Measurements from ENCODE around the gene PACRG.

PACRG gene

DNA sequence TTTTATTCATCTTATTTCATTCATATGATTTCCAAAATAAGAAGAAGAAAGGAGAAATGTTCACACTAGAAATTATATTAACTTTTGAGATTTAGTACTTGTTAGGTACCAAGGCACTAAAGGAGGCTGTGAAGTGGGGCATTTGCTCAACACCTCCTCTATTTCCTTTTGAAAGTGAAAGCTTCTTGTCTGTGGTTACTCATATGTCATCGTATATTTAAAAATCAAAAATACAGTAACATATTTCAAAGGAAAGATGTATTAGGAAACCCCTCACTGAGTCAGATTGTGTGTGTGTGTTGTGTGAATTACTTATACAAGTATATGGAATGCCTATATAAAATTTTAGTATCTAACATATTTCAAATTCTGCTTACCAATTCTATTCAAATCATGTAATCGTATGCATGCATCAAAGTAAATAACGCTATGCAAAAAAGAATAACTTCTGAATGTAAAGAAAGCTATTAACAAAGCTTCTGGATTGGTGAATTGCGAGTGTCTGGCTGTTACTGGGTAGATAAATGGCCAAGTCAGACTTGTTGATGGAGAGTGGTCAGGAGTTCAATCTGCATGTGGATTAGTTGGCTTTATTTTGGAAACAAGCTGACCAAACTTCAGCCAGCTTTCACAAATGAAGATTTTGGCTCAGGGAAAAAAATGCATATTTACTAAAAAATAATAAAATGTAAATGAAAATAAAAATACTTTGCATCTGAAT lies 70.9 kb downstream of the PACRG start:
- DNase-seq = no peak

GRCh38 chr6:162814426-162814973 lies 86.7 kb downstream of the PACRG start:
- DNase-seq = no peak

GRCh38 chr6:162817196-162817595 lies 89.4 kb downstream of the PACRG start:
- no peak for DNase-seq

- no peak for DNase-seq
Observed at GRCh38 chr6:162819284-162819683, 91.5 kb downstream of the PACRG start.

GRCh38 chr6:162821102-162821501 lies 93.3 kb downstream of the PACRG start:
- DNase-seq = no peak

GRCh38 chr6:162825597-162825996 lies 97.8 kb downstream of the PACRG start:
- DNase-seq = no peak

GRCh38 chr6:162829013-162829742 lies 101.4 kb downstream of the PACRG start:
- no peak for DNase-seq

DNA sequence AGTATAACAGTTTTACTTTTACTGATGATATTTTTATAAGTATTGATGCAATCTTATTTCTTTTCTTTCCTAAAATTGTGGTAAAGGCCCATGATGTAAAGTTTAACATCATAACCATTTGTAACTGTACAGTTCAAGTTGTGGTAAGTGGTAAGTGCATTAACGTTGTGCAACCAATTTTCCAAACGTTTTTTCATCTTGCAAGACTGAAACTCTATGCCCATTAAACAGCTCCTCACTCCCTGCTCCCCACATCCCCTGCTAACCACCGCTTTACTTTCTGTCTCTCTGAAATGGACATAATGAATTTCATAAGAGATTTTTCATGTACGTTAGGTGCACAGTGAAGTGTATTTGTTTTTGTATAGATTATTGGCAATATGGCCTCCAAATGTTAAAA lies 106.0 kb downstream of the PACRG start:
- no peak for DNase-seq

DNA sequence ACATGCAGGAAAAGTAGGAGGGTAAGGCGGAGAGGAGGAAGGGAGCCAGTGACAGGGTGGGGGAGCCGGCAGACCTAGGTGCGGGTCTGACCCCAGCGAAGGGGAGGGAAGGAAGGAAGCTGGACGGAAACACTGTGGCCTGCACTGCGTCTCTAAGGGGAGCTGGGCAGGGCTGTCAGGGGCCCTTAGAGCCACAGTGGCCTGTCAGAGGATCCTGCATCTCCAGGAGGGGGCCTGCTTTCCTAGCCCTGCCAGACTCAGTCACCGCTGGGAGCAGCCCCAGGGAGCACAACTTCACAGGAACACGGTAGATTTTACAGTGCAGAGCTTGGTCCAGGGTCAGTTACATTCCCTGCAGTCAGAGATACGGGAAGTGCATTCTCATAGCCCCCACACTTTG lies 118.2 kb downstream of the PACRG start:
- no peak for DNase-seq

GRCh38 chr6:162846723-162847122 lies 118.9 kb downstream of the PACRG start:
- DNase-seq = no peak

- DNase-seq = no peak
Observed at GRCh38 chr6:162849269-162849668, 121.5 kb downstream of the PACRG start.

DNA sequence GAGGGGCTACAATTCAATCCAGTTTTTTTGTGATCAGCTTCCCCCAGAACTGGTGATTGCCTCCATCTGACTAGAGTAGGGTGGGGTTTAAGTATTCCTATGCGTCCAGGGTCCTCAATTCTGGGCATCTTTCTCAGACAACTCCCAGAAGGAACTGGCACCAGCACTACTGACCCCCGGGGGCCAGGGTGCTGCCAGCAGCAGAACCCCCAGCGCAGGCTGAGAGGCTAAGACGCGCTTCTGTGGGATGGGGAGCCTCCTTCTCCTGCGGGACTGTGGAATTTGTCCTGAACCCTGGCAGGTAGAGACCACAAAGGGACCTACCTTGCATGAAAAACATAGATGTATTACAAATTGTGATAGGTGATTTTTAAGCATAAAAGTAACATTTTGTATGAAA lies 124.4 kb downstream of the PACRG start:
- no peak for DNase-seq

- no peak for DNase-seq
Observed at GRCh38 chr6:162852840-162853577, 125.2 kb downstream of the PACRG start.

DNA sequence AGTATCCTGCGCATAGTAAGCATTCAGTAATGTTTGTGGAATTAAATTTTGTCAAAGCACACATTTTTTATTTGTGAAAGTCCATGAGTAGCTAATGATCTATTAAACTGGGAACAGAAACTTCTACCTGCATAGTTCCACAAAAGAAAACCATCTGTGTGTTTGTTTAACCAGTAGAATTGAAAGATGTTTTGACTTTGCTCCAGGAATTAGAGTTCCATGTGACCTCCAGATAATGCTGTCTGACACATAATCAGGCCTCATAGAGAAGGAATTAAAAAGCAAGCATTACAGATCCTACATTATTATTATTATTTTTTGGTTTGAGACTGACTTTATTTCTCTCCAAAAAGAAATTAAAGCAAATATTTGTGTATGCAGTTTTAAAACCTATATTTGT lies 126.5 kb downstream of the PACRG start:
- DNase-seq = no peak

DNA sequence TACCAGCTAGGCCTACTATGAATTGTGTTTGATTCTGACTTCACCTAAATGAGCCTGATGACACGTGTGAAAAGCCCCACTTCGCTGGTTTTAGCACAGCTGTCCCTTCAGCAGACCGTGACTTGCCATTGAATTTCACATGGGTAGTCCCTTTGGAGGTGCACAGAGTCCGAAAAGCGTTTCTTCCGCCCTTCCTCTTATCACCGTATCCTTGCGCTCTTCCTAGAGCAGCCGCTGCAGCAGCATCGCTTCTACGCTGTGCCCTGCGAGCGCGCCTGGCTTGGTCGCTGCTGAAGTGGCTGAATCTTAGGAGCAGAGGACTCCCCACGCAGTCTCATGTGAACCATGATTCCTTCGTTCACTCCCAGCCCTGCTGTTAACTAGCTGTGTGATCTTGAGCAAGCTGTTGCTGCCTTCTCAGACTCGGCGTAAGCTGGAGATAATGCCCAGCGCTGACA lies 127.0 kb downstream of the PACRG start:
- no peak for DNase-seq

DNA sequence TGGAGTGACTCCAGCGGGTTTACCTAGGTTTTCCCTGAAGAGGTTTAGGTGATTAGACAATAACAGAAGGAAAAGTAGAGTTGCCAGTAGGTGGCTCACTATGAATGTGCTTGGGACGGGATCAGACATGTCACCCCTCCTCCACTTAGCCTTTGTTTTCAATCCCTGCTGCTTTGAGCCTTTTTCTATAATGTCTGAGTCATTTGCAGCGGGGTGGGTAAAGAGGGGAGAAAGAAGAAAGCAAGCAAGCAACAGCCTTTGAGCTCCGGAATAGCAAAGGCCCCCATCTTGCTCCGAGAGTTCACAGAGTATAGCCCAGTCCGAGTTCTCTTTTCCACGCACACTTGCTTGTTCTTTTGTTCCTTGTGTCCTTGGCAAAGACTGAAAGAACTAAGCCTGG lies 129.1 kb downstream of the PACRG start:
- DNase-seq = no peak

- DNase-seq = no peak
Observed at GRCh38 chr6:162857326-162857725, 129.6 kb downstream of the PACRG start.

GRCh38 chr6:162862462-162862861 lies 134.7 kb downstream of the PACRG start:
- DNase-seq = no peak

- DNase-seq = no peak
Observed at GRCh38 chr6:162862941-162863340, 135.2 kb downstream of the PACRG start.

GRCh38 chr6:162863821-162864220 lies 136.0 kb downstream of the PACRG start:
- DNase-seq = no peak

GRCh38 chr6:162864911-162865310 lies 137.1 kb downstream of the PACRG start:
- DNase-seq = no peak

DNA sequence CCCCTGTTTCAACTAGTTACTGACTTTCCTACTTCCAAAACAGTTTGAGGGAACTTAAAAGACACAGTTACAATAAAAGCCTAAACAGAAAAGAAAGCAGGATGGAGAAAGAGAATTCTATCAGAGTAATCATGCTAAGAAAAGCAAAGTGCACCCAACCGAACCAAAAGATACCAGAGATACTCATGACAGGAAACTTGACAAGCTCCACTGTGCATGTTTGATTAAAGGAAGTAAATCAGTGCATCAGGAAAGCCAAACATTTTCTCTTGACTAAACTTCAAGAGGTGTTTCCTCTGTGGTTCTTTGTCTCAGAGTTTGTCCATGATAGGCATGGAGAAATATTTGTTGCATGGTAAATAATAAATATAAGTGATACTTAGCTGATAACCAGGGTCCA lies 138.9 kb downstream of the PACRG start:
- DNase-seq = no peak

- no peak for DNase-seq
Observed at GRCh38 chr6:162868397-162868796, 140.6 kb downstream of the PACRG start.

GRCh38 chr6:162871966-162872365 lies 144.2 kb downstream of the PACRG start:
- no peak for DNase-seq

Data from NCI-H446 (cell line).